NCI-H748 (cell line): ENCODE results near the gene DDX52.

Experiments
- DNase-seq: peaks from one replicate; lab custom pipeline; 2025; ENCODE audit not compliant: unreplicated experiment; lab: John Stamatoyannopoulos, UW

DDX52 gene

DNA sequence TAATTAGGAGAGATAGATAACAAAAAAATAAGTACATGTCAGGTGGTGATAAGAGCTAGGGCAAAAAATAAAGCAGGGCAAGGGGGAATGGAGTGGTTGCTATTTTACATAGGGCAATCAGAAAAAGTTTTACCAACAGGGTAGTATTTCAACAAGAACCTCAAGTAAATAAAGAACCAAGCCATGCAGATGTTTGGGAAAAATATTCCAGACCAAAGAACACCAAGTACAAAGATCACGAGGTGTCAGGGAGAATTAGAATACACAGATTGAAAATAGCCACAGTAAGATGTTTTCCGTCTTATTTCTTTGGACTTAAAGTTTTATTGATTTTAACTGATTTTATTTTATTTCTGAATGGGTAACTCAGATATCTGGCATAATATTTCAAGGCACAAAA is 45.1 kb downstream of the DDX52 start:
- DNase-seq = no peak

- no peak for DNase-seq
Measured at GRCh38 chr17:37592291-37592690, 51.0 kb downstream of the DDX52 start.

DNA sequence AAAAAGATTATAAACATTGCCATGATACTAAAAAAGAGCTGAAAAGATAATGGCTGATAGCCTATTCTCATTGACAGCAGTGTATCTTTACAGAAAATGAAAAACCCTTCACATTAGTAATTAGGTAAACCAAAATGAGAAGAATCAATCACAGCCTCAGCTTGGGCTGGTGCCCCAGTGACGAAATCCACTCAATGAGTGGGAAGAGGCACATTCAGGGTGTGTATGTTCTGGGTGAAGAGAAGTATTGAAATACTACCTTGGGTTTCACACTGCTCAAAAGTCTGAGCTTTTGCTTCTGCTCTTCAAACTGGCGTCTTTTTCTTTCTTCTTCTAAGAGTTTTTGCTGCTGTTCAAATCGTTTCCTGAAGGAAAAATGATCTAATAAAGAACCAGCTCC is 58.2 kb downstream of the DDX52 start:
- no peak for DNase-seq

- no peak for DNase-seq
Measured at GRCh38 chr17:37576281-37576680, 67.0 kb downstream of the DDX52 start.

DNA sequence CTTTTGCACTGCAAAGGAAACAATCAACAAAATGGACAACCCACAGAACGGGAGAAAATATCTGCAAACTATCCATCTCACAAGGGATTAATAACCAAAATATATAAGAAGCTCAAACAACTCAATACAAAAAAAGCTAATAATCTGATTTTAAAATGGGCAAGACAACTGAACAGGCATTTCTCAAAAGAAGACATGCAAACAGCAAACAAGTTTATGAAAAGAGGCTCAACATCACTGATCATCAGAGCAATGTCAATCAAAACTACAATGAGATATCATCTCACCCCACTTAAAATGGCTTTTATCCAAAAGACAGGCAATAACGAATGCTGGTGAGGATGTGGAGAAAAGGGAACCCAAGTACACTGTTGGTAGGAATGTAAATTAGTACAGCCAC is 68.8 kb downstream of the DDX52 start:
- DNase-seq = no peak

GRCh38 chr17:37571674-37572073 is 71.6 kb downstream of the DDX52 start:
- DNase-seq = no peak

GRCh38 chr17:37570527-37571093 is 72.6 kb downstream of the DDX52 start:
- peak; percentile 46 for DNase-seq

DNA sequence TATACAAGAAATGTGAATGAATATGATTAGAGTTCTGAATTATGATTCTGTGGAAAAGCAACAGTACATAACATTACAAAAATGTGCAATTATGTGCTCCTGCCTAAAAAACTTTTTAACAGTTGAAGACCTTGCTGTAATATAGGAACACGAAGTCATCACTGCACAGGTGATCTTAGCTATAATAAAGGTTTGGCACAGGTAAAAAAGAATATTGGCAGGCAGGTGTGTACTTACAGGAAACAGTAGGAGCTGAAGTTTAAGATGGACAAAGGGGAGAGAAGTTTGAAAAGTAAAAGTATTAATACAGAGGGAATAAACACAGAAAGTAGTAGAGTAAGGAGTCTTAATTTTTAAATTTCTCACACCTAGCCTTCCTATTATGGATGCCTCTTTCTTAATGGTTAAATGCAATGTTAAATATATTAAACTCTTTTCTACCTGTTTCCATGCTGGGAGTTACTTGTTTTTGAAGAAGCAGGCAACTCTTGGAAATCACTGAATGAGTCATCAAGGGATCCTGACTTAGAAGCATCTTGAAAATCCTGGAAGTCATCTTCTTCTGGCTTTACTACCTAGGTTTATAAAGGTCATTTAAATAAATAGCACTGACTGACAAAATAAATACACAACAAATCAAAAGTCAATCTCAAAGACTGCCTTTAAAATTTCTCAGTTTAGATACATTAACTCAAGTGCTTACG is 74.7 kb downstream of the DDX52 start:
- no peak for DNase-seq

GRCh38 chr17:37567538-37567937 is 75.7 kb downstream of the DDX52 start:
- no peak for DNase-seq

DNA sequence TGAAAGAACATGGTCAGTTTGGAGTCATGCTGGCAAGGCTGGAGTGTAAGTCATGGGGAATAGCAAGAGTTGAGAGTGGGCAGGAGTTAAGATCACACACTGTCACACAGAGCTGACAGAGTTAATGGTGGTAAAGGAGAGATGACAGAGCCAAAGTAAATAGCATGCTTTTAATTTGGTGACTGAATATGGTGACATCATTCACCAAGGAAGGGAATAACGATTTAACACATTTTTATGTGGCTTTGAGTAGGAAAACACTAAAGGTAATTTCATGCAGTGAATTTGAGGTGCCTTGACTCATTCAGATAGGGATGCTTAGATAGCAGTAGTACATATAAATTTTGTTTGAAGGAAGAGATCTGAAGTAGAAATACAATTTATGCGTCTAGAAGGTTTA is 76.1 kb downstream of the DDX52 start:
- DNase-seq = no peak

DNA sequence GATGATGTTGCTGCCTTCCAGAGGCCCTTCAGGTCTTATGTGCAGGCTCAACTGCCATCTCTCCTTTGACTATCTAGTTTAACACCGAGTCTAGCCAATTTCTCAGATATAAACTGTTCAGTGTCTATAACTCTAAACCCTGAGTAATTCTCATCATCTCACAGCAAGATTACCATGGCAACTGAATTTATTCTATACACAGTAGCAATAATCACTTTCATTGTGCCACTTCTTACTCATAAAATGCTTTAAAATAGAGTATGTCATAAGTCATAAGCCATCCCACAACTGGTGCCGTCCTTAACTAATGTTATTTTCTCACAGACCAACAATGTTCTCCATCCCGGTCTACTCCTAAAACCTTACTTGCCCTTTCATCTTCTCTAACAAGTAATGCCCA is 79.0 kb downstream of the DDX52 start:
- DNase-seq = no peak

DNA sequence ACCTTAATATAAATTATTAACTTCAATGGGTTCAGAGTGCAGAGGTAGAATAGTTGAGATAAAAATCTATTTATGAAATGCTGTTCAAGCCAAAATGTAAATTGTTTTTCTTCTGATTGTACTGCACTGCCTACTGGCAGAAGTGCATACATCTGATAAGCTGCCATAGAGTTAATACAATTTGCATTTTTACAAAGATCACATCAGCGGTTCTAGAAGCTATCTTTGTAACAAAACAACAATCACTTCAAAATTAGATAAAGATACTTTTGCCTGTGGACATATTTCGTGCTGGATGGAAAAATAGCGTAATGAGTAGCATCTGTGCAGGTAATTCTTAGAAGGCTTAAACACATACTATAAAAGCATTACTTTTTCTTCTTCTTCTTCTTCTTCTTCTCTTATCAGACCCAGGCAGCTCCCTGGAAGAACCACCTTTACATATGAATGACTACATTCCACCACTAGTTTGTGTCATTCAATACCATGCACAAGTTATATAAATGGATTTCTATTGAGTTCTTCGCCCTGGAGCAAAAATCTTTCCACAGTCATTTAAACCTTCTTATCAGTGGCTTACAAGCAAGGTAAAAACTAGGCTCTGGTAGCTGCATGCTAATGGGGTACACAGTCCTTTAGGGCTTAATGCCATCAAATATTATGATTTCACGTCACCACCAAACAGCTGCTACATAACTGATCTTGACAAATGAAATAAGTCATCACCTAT is 81.1 kb downstream of the DDX52 start:
- no peak for DNase-seq
